ENCODE results near the gene FNDC11. TPM values are rescaled to one million over a fixed set of nuclear protein-coding genes. Genes with fewer than 3 reads are reported as not detected.
A peak's percentile ranks its signal among the peaks of the same experiment; 100 is the strongest.

FNDC11 gene
- total and polyA plus RNA-seq, 2 of the 13 experiments (the other 11 are each of a cell fraction or from before 2014, with no cell fraction given) = 0.07 TPM; not detected in 1

DNA sequence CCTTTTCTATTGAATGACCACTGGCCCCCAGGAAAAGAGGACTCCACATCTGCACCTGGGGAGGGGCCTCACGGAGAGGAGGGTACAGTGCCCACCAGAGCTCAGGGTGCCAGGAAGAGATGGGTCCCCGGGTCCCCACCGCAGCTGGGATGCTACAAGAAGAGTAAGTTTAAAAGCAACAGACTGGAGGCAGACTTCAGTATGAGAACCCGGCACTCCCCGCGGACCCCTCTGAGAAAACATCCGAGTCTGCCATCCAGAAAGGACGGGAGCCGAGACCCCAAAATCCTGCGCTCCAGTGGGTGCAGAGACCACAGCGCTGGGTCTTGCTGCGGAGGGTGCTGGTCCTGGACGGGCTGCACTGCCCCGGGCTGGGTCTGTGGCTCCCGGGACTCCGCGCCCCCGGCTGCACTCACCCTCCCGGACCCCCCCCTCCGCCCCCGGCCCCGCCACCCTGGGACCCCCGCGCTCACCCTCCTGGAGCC is 19.7 kb downstream of the FNDC11 start (continued):
- TF ChIP-seq YEATS2 (CRISPR knock-in tag; IDR thresholded peaks at IDR 0.05; ENCODE audit: borderline replicate concordance) (no peak), HES4 (CRISPR knock-in tag; IDR thresholded peaks at IDR 0.05; ENCODE audit: borderline replicate concordance) (0 out of 2 replicates have a peak, but pooled peaks have one; percentile 14), CBX2 (IDR thresholded peaks at IDR 0.05; ENCODE audit: low read depth, low read length) (no peak), CBX2 (CRISPR knock-in tag; IDR thresholded peaks at IDR 0.05; ENCODE audit: low read depth) (no peak), ZNF598 (CRISPR knock-in tag; IDR thresholded peaks at IDR 0.05; ENCODE audit: borderline replicate concordance) (no peak), TAF15 (IDR thresholded peaks at IDR 0.05; ENCODE audit: low read depth, low read length, poor library complexity, severe bottlenecking) (no peak), FOXA3 (CRISPR knock-in tag; IDR thresholded peaks at IDR 0.05) (no peak), IKZF1 (IDR thresholded peaks at IDR 0.05) (no peak), ZBTB21 (CRISPR knock-in tag; IDR thresholded peaks at IDR 0.05) (no peak), ZSCAN29 (CRISPR knock-in tag; conservative IDR thresholded peaks at IDR 0.05) (0 out of 2 replicates have a peak, but pooled peaks have one; percentile 12), ZNF235 (CRISPR knock-in tag; IDR thresholded peaks at IDR 0.05; ENCODE audit: borderline replicate concordance) (peak; percentile 79; the same call in 1 of the 2 replicates), FOSL1 (CRISPR knock-in tag; IDR thresholded peaks at IDR 0.05; ENCODE audit: borderline replicate concordance) (no peak), FLYWCH1 (CRISPR knock-in tag; IDR thresholded peaks at IDR 0.05) (no peak), KLF12 (CRISPR knock-in tag; IDR thresholded peaks at IDR 0.05; ENCODE audit: borderline replicate concordance) (no peak), SP4 (CRISPR knock-in tag; IDR thresholded peaks at IDR 0.05) (no peak), MBD4 (IDR thresholded peaks at IDR 0.05; ENCODE audit: borderline replicate concordance, low read length) (no peak), MED8 (CRISPR knock-in tag; IDR thresholded peaks at IDR 0.05; ENCODE audit: insufficient replicate concordance) (no peak), ZNF274 (CRISPR knock-in tag; IDR thresholded peaks at IDR 0.05) (0 out of 2 replicates have a peak, but pooled peaks have one; percentile 35), ZNF839 (CRISPR knock-in tag; IDR thresholded peaks at IDR 0.05; ENCODE audit: borderline replicate concordance) (no peak), TEAD3 (CRISPR knock-in tag; optimal IDR thresholded peaks at IDR 0.05; ENCODE audit: borderline replicate concordance) (no peak)
- TF ChIP-seq, protein P1, sequence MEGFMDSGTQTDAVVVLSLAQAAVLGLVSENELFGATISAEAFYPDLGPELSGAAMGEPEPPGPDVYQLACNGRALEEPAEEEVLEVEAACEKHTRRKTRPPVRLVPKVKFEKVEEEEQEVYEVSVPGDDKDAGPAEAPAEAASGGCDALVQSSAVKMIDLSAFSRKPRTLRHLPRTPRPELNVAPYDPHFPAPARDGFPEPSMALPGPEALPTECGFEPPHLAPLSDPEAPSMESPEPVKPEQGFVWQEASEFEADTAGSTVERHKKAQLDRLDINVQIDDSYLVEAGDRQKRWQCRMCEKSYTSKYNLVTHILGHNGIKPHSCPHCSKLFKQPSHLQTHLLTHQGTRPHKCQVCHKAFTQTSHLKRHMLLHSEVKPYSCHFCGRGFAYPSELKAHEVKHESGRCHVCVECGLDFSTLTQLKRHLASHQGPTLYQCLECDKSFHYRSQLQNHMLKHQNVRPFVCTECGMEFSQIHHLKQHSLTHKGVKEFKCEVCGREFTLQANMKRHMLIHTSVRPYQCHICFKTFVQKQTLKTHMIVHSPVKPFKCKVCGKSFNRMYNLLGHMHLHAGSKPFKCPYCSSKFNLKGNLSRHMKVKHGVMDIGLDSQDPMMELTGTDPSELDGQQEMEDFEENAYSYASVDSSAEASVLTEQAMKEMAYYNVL (CRISPR knock-in tag; IDR thresholded peaks at IDR 0.05; ENCODE audit: borderline replicate concordance) = 0 out of 2 replicates have a peak, but pooled peaks have one; percentile 43
- TF ChIP-seq, protein P2, sequence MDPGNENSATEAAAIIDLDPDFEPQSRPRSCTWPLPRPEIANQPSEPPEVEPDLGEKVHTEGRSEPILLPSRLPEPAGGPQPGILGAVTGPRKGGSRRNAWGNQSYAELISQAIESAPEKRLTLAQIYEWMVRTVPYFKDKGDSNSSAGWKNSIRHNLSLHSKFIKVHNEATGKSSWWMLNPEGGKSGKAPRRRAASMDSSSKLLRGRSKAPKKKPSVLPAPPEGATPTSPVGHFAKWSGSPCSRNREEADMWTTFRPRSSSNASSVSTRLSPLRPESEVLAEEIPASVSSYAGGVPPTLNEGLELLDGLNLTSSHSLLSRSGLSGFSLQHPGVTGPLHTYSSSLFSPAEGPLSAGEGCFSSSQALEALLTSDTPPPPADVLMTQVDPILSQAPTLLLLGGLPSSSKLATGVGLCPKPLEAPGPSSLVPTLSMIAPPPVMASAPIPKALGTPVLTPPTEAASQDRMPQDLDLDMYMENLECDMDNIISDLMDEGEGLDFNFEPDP (CRISPR knock-in tag; conservative IDR thresholded peaks at IDR 0.05) = no peak
- TF ChIP-seq, protein P3, sequence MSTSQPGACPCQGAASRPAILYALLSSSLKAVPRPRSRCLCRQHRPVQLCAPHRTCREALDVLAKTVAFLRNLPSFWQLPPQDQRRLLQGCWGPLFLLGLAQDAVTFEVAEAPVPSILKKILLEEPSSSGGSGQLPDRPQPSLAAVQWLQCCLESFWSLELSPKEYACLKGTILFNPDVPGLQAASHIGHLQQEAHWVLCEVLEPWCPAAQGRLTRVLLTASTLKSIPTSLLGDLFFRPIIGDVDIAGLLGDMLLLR (CRISPR knock-in tag; IDR thresholded peaks at IDR 0.05) = 0 out of 2 replicates have a peak, but pooled peaks have one; percentile 0
- TF ChIP-seq, protein P4, sequence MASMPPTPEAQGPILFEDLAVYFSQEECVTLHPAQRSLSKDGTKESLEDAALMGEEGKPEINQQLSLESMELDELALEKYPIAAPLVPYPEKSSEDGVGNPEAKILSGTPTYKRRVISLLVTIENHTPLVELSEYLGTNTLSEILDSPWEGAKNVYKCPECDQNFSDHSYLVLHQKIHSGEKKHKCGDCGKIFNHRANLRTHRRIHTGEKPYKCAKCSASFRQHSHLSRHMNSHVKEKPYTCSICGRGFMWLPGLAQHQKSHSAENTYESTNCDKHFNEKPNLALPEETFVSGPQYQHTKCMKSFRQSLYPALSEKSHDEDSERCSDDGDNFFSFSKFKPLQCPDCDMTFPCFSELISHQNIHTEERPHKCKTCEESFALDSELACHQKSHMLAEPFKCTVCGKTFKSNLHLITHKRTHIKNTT (CRISPR knock-in tag; IDR thresholded peaks at IDR 0.05) = no peak

Data from HepG2 (cell line).